Lung (tissue), 12 donors: ENCODE data around the gene STK32B. TPM values are rescaled to one million over a fixed set of nuclear protein-coding genes. Genes with fewer than 3 reads are reported as not detected.

Experiments
- ATAC-seq: fragments of 200-7000 bp; cut with Tn5 transposase; one replicate; pipeline ENCODE4 v1.9.1; 2020; ENCODE audit warnings: moderate number of reproducible peaks; ENCODE audit not compliant: insufficient read depth, low FRiP score
- DNase-seq, 3 donors: peaks; one replicate each; pipeline ENCODE4 v3.0.0-alpha.2; 2013 to 2017
- H3K27ac ChIP-seq, 2 donors: one replicate each; pipeline ENCODE4 v1.5.1; 2013; ENCODE audit warnings: mild to moderate bottlenecking in 2 of 2, moderate library complexity in 2 of 2, control low read depth in 1 of 2, inconsistent platforms in 1 of 2, low read depth in 1 of 2, low read length in 1 of 2
- H3K27me3 ChIP-seq, 3 donors: one replicate each; pipeline ENCODE4 v1.5.1; 2013; ENCODE audit warnings: low read length in 2 of 3; ENCODE audit not compliant: control insufficient read depth in 3 of 3, insufficient read depth in 3 of 3
- H3K36me3 ChIP-seq, 4 donors: one replicate each; pipeline ENCODE4 v1.5.1; 2013; ENCODE audit warnings: low read length in 4 of 4, mild to moderate bottlenecking in 1 of 4, moderate library complexity in 1 of 4; ENCODE audit not compliant: control insufficient read depth in 4 of 4, insufficient read depth in 4 of 4
- H3K4me1 ChIP-seq, 5 donors: one replicate each; pipeline ENCODE4 v1.5.1; 2013; ENCODE audit warnings: low read length in 5 of 5, mild to moderate bottlenecking in 2 of 5, moderate library complexity in 1 of 5; ENCODE audit not compliant: control insufficient read depth in 5 of 5, insufficient read depth in 5 of 5
- H3K4me3 ChIP-seq: one replicate; pipeline ENCODE4 v1.5.1; 2013; ENCODE audit warnings: mild to moderate bottlenecking, control low read depth, moderate library complexity
- H3K9ac ChIP-seq, 2 donors: one replicate each; pipeline ENCODE4 v1.5.1; 2013; ENCODE audit warnings: low read length in 2 of 2, control low read depth in 1 of 2; ENCODE audit not compliant: insufficient read depth in 1 of 2
- H3K9me3 ChIP-seq, 4 donors: one replicate each; pipeline ENCODE4 v1.5.1; 2013; ENCODE audit warnings: low read length in 3 of 4, mild to moderate bottlenecking in 1 of 4, moderate library complexity in 1 of 4; ENCODE audit not compliant: control insufficient read depth in 4 of 4, insufficient read depth in 3 of 4
- CTCF ChIP-seq: IDR thresholded peaks from 2 replicates; pipeline ENCODE4 v1.5.1; 2012; ENCODE audit warnings: mild to moderate bottlenecking; ENCODE audit errors: control extremely low read depth, extremely low read depth
- WGBS, 2 donors: extraction: QIAGEN DNeasy Blood & Tissue Kit; methylation state at CpG; one replicate each; pipeline ENCODE4 v1.1.7; 2013; 5-methylcytosine and 5-hydroxymethylcytosine counted together
- polyA plus RNA-seq, 2 donors: library from polyadenylated mRNA; stranded (reverse); fragments of 200-250 nt; gene quantifications; one replicate each; pipeline ENCODE4 v1.2.1, GENCODE V29; 2013
- total RNA-seq, 2 donors: library from RNA; depleted of rRNA in 1 of 2; stranded (reverse); fragments of >200 nt in 1 of 2; gene quantifications; one replicate each; pipeline ENCODE4 v1.2.1, GENCODE V29; 2014 to 2021
- donor health status: control.
- donor health status: control.
- donor health status: Bipolar disorder and iron deficiency.
- donor health status: healthy.
- donor health status: DM: yes; HTN: yes; CAD: no.

STK32B gene
- total and polyA plus RNA-seq, 4 donors = 0.29 to 2.2 (median 1.4) TPM

GRCh38 chr4:5420266-5420665 lies 369.0 kb downstream of the STK32B start:
- ATAC-seq (no peak), DNase-seq (no peak)
- 86 to 89% methylated on average over 6 of the region's 6 CpGs for WGBS, 2 donors
- no peak overlapping the region for H3K27ac ChIP-seq
- H3K27me3 ChIP-seq = no peaks in the 10 kb centered on the region
- no peak for TF ChIP-seq CTCF
- peaks cover 0 to 19% (median 3%) of the 10 kb centered on the region in 4 donors for H3K9me3 ChIP-seq
- no peaks in the 10 kb centered on the region for H3K4me1 ChIP-seq
- H3K9ac ChIP-seq = no peak overlapping the region
- H3K36me3 ChIP-seq = no peaks in the 10 kb centered on the region
- H3K4me3 ChIP-seq = no peak overlapping the region

- Histone ChIP-seq H3K27ac (no peak overlapping the region), H3K9me3 (peaks cover 0 to 19% (median 3%) of the 10 kb centered on the region in 4 donors), H3K4me3 (no peak overlapping the region), H3K36me3 (no peaks in the 10 kb centered on the region), H3K4me1 (no peaks in the 10 kb centered on the region), H3K27me3 (no peaks in the 10 kb centered on the region), H3K9ac (no peak overlapping the region)
- ATAC-seq = no peak
- no peak for TF ChIP-seq CTCF
- no peak for DNase-seq
- WGBS, 2 donors = 69 to 86% methylated on average over 3 of the region's 3 CpGs
These were observed 370.1 kb downstream of the STK32B start for GRCh38 chr4:5421416-5421815.

GRCh38 chr4:5422195-5422594 lies 370.9 kb downstream of the STK32B start:
- Histone ChIP-seq H3K27ac (no peak overlapping the region), H3K27me3 (no peaks in the 10 kb centered on the region), H3K4me1 (no peaks in the 10 kb centered on the region), H3K9me3 (peaks cover 0 to 15% (median 2%) of the 10 kb centered on the region in 4 donors), H3K4me3 (no peak overlapping the region), H3K36me3 (no peaks in the 10 kb centered on the region), H3K9ac (no peak overlapping the region)
- TF ChIP-seq CTCF = no peak
- ATAC-seq (no peak), DNase-seq (no peak)
- WGBS, 2 donors = 67 to 81% methylated on average over 2 of the region's 2 CpGs

- no peak for TF ChIP-seq CTCF
- Histone ChIP-seq H3K4me1 (no peaks in the 10 kb centered on the region), H3K27me3 (no peaks in the 10 kb centered on the region), H3K27ac (no peak overlapping the region), H3K4me3 (no peak overlapping the region), H3K9me3 (peaks cover 0 to 9% (median 0%) of the 10 kb centered on the region in 4 donors), H3K36me3 (no peaks in the 10 kb centered on the region), H3K9ac (no peak overlapping the region)
- 84 to 86% methylated on average over 6 of the region's 6 CpGs for WGBS, 2 donors
- ATAC-seq (no peak), DNase-seq (no peak)
These were observed 372.4 kb downstream of the STK32B start for GRCh38 chr4:5423670-5424069.
